Subcutaneous adipose tissue (tissue), 4 donors: Measurements from ENCODE around the gene ZFAND6. TPM values are rescaled to one million over a fixed set of nuclear protein-coding genes. Genes with fewer than 3 reads are reported as not detected.

Experiments used
- total RNA-seq, 4 donors: library from RNA; depleted of rRNA; stranded (reverse); fragments of >200 nt; gene quantifications; one replicate each; pipeline ENCODE4 v1.1.0, GENCODE V29; 2016
- TF ChIP-seq, protein P1 (sequence below): fragments of 450-650 bp; IDR thresholded peaks from one replicate; pipeline ENCODE4 v1.5.1; 2016; ENCODE audit warnings: low read depth, mild to moderate bottlenecking, control low read depth, antibody characterized with exemption, moderate library complexity

Gene ZFAND6
- total RNA-seq, 4 donors from 2014 or later = 107 to 155 (median 140) TPM

DNA sequence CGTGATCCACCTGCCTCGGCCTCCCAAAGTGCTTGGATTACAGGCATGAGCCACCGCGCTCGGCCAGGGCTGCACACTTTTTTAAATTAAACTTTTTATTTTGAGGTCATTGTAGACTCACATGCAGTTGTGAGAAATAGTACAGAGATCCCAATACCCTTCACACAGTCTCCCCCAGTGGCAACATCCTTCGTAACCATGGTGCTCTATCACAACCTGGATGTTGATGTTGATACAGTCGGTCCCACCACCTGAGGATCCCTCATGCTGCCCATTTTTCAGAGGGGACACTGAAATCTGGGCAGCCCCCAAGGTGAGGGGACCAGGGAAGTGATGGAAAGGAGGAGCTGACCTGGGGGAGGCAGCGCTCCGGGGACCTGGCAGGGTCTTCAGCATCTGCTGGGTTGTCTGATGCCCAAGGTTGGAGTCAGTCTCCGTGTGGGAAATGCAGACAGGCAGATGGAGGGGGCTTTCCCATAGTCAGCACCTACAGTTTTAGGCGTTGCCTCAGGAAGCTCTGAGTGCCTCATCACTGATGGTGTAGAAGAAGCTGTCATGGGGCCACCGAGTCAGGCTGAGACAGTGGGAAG is 110.4 kb downstream of the ZFAND6 start:
- TF ChIP-seq, protein P1, sequence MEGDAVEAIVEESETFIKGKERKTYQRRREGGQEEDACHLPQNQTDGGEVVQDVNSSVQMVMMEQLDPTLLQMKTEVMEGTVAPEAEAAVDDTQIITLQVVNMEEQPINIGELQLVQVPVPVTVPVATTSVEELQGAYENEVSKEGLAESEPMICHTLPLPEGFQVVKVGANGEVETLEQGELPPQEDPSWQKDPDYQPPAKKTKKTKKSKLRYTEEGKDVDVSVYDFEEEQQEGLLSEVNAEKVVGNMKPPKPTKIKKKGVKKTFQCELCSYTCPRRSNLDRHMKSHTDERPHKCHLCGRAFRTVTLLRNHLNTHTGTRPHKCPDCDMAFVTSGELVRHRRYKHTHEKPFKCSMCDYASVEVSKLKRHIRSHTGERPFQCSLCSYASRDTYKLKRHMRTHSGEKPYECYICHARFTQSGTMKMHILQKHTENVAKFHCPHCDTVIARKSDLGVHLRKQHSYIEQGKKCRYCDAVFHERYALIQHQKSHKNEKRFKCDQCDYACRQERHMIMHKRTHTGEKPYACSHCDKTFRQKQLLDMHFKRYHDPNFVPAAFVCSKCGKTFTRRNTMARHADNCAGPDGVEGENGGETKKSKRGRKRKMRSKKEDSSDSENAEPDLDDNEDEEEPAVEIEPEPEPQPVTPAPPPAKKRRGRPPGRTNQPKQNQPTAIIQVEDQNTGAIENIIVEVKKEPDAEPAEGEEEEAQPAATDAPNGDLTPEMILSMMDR = no peak

DNA sequence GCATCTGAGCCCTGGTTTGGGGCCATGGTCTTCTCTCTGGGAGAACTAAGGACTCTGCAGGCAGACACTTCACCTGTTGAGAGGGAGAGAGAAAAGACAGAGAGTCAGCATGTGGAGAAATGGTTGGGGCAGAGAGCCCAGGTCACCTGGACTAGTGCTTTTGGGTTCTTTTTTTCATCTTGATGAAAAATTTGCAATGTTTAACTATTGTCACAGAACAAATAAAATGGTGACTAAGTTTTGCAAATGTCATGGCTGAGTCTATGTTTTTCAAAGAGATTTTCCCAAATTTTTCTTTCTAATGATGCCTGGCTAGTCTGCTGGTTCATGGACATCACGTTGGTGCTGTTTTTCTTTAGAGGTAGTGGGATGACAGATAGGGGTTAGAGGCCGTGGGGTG is 111.1 kb downstream of the ZFAND6 start:
- TF ChIP-seq, protein P1 = no peak

DNA sequence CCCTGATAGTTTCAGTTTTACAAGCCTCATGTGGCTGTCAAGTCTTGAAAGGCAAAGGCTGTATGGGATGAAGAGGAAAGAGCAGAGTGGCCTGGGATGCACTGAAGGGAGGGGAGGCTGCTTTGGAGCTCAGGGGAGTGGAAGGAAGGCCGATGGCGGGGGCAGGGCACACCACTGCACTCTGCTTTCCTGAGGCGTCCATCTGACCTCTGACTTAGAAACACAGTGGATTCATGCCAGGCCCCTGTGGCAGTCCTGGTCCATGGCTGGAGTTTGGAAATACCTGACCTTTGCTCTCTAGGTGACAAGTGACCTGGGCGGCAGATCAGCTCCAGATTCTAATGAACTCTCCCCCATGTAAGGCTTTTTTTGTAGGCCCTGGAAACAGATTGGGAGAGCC is 112.3 kb downstream of the ZFAND6 start:
- TF ChIP-seq, protein P1 = no peak

DNA sequence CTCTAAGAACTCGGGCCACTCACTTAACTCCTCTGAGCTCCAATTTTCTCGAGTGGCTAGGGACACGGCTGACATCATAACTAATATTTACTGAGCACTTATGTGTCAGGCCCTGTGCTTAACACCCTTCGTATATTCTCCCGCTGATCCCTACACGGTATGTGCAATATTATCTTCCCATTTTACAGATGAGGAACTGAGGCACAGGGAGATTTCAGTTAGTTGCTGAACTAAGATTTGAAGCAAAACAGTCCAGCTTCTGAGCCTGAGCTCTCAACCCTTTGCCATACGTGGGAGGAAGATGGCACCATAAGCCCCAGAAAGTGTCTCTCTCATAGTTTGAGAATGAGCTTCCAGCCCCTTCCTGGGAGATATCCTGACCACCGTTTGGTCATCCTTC is 112.9 kb downstream of the ZFAND6 start:
- TF ChIP-seq, protein P1 = no peak

DNA sequence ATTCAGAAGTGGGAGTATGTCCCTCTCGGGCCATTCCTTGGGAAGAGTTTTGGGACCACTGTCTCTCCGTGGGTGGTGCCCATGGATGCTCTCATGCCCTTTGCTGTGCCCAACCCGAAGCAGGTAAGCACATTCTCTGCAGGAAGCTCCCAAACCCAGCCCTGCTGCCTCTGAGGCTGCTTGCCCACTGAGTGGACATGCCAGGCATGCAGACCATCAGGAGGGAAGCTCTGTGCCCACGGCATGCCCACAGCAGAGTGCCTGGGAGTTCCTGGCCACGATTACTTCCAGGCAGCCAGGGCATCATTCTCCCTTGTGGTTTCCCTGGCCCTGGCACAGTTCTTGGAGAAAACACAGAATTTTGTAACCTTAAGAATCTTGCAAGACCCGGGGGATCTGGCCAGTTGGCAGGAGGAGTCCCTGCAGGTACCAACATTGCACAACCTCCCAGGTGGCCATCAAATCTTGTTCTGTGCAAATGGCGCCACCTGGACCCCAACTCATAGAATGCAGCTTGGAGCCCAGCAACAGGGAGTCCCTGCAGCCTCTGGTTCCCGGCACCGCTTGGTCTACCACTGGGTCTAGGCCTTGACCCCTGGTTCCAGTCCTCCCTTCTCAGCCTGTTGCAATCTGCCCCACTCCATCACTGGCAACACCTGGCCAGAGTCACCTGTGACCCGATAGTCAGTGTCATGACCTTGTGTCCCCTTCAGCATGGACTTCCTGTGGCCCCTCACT is 113.7 kb downstream of the ZFAND6 start:
- TF ChIP-seq, protein P1 = no peak

DNA sequence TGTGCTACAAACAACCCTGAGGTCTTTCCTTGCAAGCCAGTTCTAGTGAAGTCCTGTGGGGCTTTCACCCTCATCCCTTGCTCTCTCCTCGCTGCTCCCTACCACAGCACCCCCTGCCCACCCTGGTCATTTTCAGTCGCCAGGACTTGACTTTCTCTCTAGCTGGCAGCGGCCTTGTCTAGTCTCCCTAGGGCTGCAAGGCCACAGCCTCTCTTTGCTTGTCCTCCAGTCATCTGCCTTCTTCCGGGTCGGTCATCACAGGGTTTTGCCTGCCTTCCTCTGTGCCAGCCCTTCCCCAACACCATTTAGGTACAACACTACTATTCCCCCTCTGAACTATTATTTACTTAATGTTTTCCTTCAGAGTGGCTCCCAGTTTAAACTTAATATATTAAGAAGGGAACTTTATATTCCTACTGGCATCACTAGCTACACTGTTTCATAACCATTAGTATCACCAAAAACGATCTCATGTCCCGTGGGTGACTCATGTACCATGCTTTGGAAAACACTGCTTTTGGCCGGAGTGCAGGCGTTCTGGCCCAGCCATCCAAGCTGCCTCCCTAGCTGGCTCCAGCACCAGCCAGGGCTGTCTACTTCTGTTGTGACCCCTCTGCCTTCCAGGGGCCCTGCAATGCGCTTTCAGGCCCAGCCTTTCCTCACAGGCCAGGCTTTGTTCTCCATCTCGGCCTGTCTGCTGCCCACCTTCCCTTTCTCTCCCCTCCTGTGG is 114.7 kb downstream of the ZFAND6 start:
- TF ChIP-seq, protein P1 = no peak

DNA sequence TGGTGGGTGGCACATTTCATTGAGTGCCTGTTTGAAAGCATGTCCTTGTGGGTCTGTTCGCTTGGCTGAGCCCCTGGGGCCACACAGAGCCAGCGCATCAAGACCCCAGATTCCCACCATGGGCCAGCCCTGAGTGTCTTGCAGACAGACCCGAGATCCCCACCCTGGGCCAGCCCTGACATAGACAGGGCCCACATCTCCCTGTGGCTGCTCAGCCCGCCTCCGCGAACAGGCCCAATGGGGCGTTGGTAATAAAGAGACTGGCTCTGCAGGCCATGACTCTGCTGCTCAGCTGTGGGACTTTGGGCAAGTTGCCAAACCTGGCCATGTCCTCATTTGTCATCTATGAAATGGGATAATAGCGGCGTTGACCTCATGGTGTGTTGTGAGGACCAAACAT is 116.0 kb downstream of the ZFAND6 start:
- TF ChIP-seq, protein P1 = no peak
